Activated naive CD8-positive, alpha-beta T cell treated with anti-CD3 and anti-CD28 coated beads for 36 hours (primary cell): ENCODE measurements around the gene CELF2. TPM values are rescaled to one million over a fixed set of nuclear protein-coding genes. Genes with fewer than 3 reads are reported as not detected.

Source experiments
- DNase-seq: peaks from one replicate; pipeline ENCODE4 v3.0.0; 2021
- H3K27ac Mint-ChIP-seq: one replicate; pipeline ENCODE4 v1.8.0; 2022; ENCODE audit warnings: mild to moderate bottlenecking, moderate library complexity, mixed read lengths
- H3K27me3 Mint-ChIP-seq: one replicate; pipeline ENCODE4 v1.8.0; 2022; ENCODE audit warnings: mild to moderate bottlenecking, mixed read lengths
- H3K36me3 Mint-ChIP-seq: one replicate; pipeline ENCODE4 v1.8.0; 2021; ENCODE audit warnings: mild to moderate bottlenecking, mixed read lengths
- H3K4me1 Mint-ChIP-seq: one replicate; pipeline ENCODE4 v1.8.0; 2021; ENCODE audit warnings: mixed read lengths
- H3K4me3 Mint-ChIP-seq: one replicate; pipeline ENCODE4 v1.8.0; 2022; ENCODE audit warnings: mild to moderate bottlenecking, moderate library complexity, mixed read lengths
- H3K9me3 Mint-ChIP-seq: one replicate; pipeline ENCODE4 v1.8.0; 2022; ENCODE audit warnings: mixed read lengths
- total RNA-seq, 2 experiments: library from RNA; stranded (reverse); gene quantifications; one replicate each; pipeline ENCODE4 v1.2.3, GENCODE V29; 2021

The CELF2 gene
- total RNA-seq, 2 experiments from 2014 or later, result 137 to 139 TPM

DNA sequence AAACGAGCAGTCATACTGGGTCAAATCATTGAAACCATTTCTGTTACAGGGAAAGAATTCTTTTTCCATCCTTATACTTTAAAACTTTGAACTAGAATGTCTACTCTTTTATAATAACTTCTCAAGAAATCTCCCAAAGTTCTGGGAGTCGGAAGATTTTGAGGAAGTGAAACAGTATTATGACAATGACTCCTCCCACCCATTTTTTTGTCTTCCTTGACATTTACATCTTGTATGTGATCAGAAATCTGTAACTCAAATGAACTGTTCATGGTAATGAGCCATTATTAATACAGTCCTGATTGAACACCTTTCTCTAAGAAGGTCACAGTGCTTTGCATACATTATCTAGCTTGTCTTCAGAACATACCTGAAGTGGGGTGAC, 227.4 kb downstream of the CELF2 start:
- H3K36me3 Mint-ChIP-seq, result peaks cover 34% of the 10 kb centered on the region
- no peaks in the 10 kb centered on the region for H3K9me3 Mint-ChIP-seq
- H3K4me1 Mint-ChIP-seq, result peaks cover 54% of the 10 kb centered on the region
- no peak overlapping the region for H3K4me3 Mint-ChIP-seq
- no peak for DNase-seq
- no peak overlapping the region for H3K27ac Mint-ChIP-seq
- no peaks in the 10 kb centered on the region for H3K27me3 Mint-ChIP-seq

GRCh38 chr10:11245510-11245909, 227.8 kb downstream of the CELF2 start:
- Mint-ChIP-seq H3K9me3 (no peaks in the 10 kb centered on the region), H3K4me1 (peaks cover 50% of the 10 kb centered on the region), H3K36me3 (peaks cover 29% of the 10 kb centered on the region), H3K27ac (no peak overlapping the region), H3K4me3 (no peak overlapping the region), H3K27me3 (no peaks in the 10 kb centered on the region)
- DNase-seq, result peak; percentile 27

DNA sequence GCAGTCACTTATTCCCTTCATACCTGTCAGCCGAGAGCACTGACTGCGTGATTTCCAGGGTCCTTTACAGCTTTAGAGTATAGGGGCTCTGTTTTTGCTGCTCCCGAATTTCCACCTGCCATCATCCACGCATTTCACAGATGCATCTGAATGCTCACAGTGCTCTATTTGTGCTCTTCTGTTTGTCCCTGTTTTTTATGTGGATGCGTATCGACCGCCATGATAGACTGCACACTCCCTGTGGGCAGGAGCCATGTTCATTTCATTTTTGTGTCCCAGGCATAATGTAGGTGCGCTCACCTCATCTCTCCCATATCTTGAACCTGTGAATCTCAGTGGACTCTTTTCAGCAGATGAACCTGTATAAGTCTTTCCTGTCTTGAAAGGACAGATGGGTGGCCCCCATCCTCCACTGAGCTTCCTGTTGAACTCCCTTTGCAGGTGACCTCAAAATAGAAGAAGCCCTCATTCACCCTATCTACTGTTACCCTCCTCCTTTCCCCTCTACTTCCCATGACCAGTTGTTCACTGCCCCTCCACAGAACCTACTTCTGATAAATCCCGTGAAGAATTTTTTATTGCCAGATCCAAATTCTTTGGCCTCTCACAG, 228.4 kb downstream of the CELF2 start:
- H3K4me1 Mint-ChIP-seq, result peaks cover 44% of the 10 kb centered on the region
- H3K9me3 Mint-ChIP-seq, result no peaks in the 10 kb centered on the region
- peaks cover 33% of the 10 kb centered on the region for H3K36me3 Mint-ChIP-seq
- no peak overlapping the region for H3K4me3 Mint-ChIP-seq
- no peaks in the 10 kb centered on the region for H3K27me3 Mint-ChIP-seq
- H3K27ac Mint-ChIP-seq, result no peak overlapping the region
- DNase-seq, result no peak

- Mint-ChIP-seq H3K36me3 (peaks cover 33% of the 10 kb centered on the region), H3K27me3 (no peaks in the 10 kb centered on the region), H3K27ac (no peak overlapping the region), H3K9me3 (no peaks in the 10 kb centered on the region), H3K4me1 (peaks cover 36% of the 10 kb centered on the region), H3K4me3 (no peak overlapping the region)
- DNase-seq, result no peak
Measured at GRCh38 chr10:11246752-11247467, 229.2 kb downstream of the CELF2 start.

GRCh38 chr10:11249152-11249807, 231.6 kb downstream of the CELF2 start:
- no peaks in the 10 kb centered on the region for H3K27me3 Mint-ChIP-seq
- peak overlapping the region; percentile 38 for H3K27ac Mint-ChIP-seq
- peaks cover 24% of the 10 kb centered on the region for H3K4me1 Mint-ChIP-seq
- H3K36me3 Mint-ChIP-seq, result peaks cover 23% of the 10 kb centered on the region
- H3K4me3 Mint-ChIP-seq, result no peak overlapping the region
- H3K9me3 Mint-ChIP-seq, result no peaks in the 10 kb centered on the region
- DNase-seq, result no peak

DNA sequence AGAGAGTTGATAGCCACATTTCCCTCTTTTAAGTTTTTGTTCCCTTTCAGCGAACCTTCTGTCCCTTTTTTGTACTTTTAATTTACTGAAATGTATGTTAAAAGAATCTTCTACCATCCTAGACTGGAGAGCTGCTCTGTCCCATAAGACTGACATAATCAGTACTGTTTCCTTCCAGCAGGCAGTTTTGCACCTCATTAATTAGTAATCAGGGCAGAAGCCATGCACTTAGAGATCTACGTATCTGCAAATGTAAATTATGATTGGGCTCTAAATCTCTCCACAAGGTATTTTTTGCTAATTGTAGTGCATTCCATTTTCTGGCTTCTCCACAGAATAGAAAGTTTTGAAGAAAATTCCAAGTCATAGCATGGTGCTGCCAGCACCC, 232.1 kb downstream of the CELF2 start:
- peaks cover 25% of the 10 kb centered on the region for H3K4me1 Mint-ChIP-seq
- no peak overlapping the region for H3K27ac Mint-ChIP-seq

DNA sequence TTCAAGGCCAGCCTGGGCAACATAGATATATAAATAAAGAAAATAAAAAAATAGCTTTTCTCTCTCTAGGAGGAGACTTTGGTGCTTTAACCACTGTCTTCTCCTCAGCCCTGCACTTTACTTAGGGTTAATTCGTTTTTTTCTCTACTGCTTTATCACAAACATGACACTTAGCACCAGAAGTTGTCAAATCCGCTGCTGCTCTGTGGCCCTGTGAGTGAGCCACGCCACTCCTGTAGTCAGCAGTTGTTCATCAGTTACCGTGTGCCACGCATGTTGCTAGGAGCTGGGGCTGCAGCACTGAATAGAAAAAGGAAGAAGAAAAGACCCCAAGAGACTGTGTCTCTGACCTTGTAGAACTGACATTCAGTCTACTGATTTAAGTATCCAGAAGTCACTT, 232.6 kb downstream of the CELF2 start:
- H3K9me3 Mint-ChIP-seq, result no peaks in the 10 kb centered on the region
- H3K27ac Mint-ChIP-seq, result peak overlapping the region; percentile 25
- no peak for DNase-seq
- peaks cover 31% of the 10 kb centered on the region for H3K36me3 Mint-ChIP-seq
- no peak overlapping the region for H3K4me3 Mint-ChIP-seq
- peaks cover 30% of the 10 kb centered on the region for H3K4me1 Mint-ChIP-seq
- H3K27me3 Mint-ChIP-seq, result no peaks in the 10 kb centered on the region

More for the DNA sequence above, 232.1 kb downstream of the CELF2 start:
- H3K9me3 Mint-ChIP-seq, result no peaks in the 10 kb centered on the region
- H3K27me3 Mint-ChIP-seq, result no peaks in the 10 kb centered on the region
- H3K4me3 Mint-ChIP-seq, result no peak overlapping the region
- H3K36me3 Mint-ChIP-seq, result peaks cover 26% of the 10 kb centered on the region
- DNase-seq, result no peak

- Mint-ChIP-seq H3K9me3 (no peaks in the 10 kb centered on the region), H3K27me3 (no peaks in the 10 kb centered on the region), H3K27ac (peak overlapping the region; percentile 58), H3K4me3 (no peak overlapping the region), H3K4me1 (peaks cover 49% of the 10 kb centered on the region), H3K36me3 (peaks cover 48% of the 10 kb centered on the region)
- DNase-seq, result no peak
Measured at GRCh38 chr10:11252887-11253286, 235.2 kb downstream of the CELF2 start.

GRCh38 chr10:11253385-11254002, 235.8 kb downstream of the CELF2 start:
- peak overlapping the region; percentile 75 for H3K27ac Mint-ChIP-seq
- no peaks in the 10 kb centered on the region for H3K27me3 Mint-ChIP-seq
- no peaks in the 10 kb centered on the region for H3K9me3 Mint-ChIP-seq
- DNase-seq, result no peak
- H3K4me3 Mint-ChIP-seq, result no peak overlapping the region
- peaks cover 52% of the 10 kb centered on the region for H3K4me1 Mint-ChIP-seq
- peaks cover 54% of the 10 kb centered on the region for H3K36me3 Mint-ChIP-seq

DNA sequence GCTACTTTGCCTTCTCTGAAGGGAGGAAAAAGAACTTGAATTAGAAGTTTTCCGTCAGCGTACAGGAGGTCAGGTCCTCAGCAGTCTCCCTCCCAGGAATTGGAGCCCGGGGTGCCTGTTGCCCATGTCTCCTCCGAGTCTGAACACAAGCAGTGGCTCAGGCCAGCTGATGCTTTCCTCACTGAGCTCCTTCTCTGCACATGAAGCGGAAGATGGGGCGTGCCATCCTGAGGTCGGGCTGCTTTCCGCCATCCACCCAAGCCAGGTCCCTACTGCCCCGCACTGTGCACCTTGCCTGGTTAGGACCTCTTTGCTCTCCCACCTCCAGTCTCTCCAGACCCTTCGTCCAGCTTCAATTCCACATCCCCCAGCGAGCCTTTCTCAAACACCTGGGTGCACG, 237.5 kb downstream of the CELF2 start:
- H3K27ac Mint-ChIP-seq, result peak overlapping the region; percentile 80
- H3K9me3 Mint-ChIP-seq, result no peaks in the 10 kb centered on the region
- H3K4me1 Mint-ChIP-seq, result peaks cover 51% of the 10 kb centered on the region
- no peaks in the 10 kb centered on the region for H3K27me3 Mint-ChIP-seq
- DNase-seq, result no peak
- no peak overlapping the region for H3K4me3 Mint-ChIP-seq
- H3K36me3 Mint-ChIP-seq, result peaks cover 59% of the 10 kb centered on the region

DNA sequence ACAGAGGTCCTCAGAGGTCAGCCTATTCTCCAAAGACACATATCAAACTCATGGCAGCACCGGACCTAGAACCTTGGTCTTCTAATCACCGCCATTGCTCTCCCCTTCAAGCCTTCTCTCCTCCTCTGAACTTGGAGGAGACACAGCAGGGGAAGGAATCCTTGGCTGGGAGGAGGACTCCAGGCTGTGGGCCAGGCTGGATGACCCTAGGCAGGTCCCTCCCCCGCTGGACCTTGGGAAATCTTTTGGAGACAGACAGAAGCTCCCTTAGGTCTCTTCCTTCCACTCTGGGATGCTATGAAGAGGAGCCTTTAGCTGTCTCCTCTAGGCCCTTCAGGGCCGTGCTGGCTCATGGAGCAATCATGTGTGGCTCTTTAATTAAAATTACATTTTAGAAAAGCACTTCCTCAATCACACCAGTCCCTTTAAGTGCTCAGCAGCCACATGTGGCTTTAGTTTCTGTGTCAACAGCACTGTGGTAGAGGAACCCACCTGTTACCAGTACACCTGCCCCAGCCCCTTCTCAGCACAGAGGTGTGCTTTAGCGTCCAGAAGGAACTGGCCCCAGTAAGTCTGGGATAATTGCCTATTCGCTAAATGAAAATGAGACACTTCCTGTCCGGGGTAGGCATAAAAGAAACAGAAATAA, 238.2 kb downstream of the CELF2 start:
- H3K36me3 Mint-ChIP-seq, result peaks cover 58% of the 10 kb centered on the region
- H3K27ac Mint-ChIP-seq, result peak overlapping the region; percentile 80
- no peak overlapping the region for H3K4me3 Mint-ChIP-seq
- peaks cover 53% of the 10 kb centered on the region for H3K4me1 Mint-ChIP-seq
- H3K27me3 Mint-ChIP-seq, result no peaks in the 10 kb centered on the region
- DNase-seq, result no peak
- no peaks in the 10 kb centered on the region for H3K9me3 Mint-ChIP-seq

- Mint-ChIP-seq H3K4me3 (no peak overlapping the region), H3K4me1 (peaks cover 63% of the 10 kb centered on the region), H3K9me3 (no peaks in the 10 kb centered on the region), H3K36me3 (peaks cover 67% of the 10 kb centered on the region), H3K27me3 (no peaks in the 10 kb centered on the region), H3K27ac (peak overlapping the region; percentile 80)
- no peak for DNase-seq
Measured at GRCh38 chr10:11256896-11257295, 239.2 kb downstream of the CELF2 start.

- H3K4me3 Mint-ChIP-seq, result no peak overlapping the region
- no peak for DNase-seq
- H3K36me3 Mint-ChIP-seq, result peaks cover 74% of the 10 kb centered on the region
- H3K27ac Mint-ChIP-seq, result peak overlapping the region; percentile 80
- H3K9me3 Mint-ChIP-seq, result no peaks in the 10 kb centered on the region
- no peaks in the 10 kb centered on the region for H3K27me3 Mint-ChIP-seq
- peaks cover 70% of the 10 kb centered on the region for H3K4me1 Mint-ChIP-seq
Measured at GRCh38 chr10:11257440-11258090, 239.9 kb downstream of the CELF2 start.

- Mint-ChIP-seq H3K4me1 (peaks cover 81% of the 10 kb centered on the region), H3K4me3 (no peak overlapping the region), H3K27me3 (no peaks in the 10 kb centered on the region), H3K27ac (peak overlapping the region; percentile 52), H3K9me3 (no peaks in the 10 kb centered on the region), H3K36me3 (peaks cover 81% of the 10 kb centered on the region)
- DNase-seq, result no peak
Measured at GRCh38 chr10:11260170-11260569, 242.5 kb downstream of the CELF2 start.
